NCI-H2107 (cell line): ENCODE data around the gene FBXO42.
"Not testable (repeated sequence)": the region's sequence is repeated elsewhere in the genome, so short reads cannot be mapped to it uniquely, and the experiment has no call there.

Source experiments
- DNase-seq: peaks from one replicate; lab custom pipeline; 2025; lab: John Stamatoyannopoulos, UW

FBXO42 gene

DNA sequence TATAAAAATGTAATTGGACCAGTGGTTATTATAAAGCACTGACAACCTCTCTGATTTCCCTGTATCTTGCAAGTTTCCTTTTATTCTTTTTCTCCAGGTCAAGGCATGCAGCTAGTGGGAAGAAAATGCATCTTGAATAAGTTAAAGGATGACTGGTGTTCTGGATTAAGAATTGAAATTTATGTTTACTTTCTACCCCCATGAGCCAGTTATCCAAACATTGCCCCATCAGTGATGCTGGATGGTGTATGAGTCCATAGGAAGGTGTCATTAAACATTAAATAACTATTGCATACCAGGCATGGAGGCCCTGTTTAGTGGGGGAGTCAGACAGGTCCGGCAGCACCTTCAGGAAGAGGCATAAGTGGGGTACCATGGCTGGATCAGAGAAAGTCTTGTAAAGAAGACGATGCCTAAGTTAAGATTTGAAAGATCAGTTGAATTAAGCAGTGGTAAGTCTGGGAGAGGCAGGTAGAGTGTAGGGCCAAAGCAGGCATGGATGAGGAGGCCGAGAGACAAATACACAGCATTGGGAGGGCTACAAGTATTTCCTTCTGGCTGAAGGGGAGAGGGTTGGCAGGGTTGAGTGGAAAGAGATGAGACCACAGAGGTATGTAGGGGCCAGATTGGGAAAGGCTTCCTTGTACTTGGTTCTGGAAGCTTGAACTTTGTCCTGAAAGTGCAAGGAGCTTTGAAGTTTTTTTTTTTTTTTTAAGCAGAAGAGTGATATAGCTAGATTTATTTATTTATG is 20.4 kb upstream of the FBXO42 start:
- DNase-seq: no peak

DNA sequence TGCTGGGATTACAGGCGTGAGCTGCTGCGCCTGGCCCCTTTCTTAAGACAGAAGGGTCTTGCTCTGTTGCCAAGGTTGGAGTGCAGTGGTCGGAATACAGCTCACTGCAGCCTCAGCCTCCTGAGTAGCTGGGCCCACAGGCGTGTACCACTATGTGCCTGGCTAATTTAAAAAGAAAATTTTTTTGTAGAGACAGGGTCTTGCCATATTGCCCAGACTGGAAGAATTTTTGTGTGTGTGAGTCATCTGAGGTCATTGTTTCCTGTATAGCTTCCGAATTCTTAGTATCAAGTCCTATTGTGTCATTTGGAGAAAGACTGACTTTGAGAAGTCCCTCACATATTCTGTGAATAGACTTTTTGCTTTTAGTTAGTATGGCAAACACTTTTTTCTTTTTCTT is 19.4 kb upstream of the FBXO42 start:
- no peak for DNase-seq

DNA sequence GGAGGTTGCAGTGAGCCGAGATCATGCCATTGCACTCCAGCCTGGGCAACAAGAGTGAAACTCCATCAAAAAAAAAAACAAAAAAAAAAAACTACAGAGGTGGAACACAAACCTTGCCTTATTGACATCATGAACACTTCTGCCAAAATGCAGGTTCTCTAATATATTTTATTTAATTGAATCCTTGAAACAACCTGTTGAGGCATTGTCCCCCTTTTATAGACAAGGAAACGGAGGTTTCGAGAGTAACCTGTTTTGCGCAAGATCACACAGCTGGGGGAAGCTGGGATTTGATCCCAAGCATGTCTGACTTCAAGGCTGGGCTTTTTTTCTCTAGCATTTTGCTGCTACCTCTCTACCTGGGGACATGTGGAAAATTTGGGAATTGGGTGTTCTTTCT is 17.5 kb upstream of the FBXO42 start:
- DNase-seq: no peak

DNA sequence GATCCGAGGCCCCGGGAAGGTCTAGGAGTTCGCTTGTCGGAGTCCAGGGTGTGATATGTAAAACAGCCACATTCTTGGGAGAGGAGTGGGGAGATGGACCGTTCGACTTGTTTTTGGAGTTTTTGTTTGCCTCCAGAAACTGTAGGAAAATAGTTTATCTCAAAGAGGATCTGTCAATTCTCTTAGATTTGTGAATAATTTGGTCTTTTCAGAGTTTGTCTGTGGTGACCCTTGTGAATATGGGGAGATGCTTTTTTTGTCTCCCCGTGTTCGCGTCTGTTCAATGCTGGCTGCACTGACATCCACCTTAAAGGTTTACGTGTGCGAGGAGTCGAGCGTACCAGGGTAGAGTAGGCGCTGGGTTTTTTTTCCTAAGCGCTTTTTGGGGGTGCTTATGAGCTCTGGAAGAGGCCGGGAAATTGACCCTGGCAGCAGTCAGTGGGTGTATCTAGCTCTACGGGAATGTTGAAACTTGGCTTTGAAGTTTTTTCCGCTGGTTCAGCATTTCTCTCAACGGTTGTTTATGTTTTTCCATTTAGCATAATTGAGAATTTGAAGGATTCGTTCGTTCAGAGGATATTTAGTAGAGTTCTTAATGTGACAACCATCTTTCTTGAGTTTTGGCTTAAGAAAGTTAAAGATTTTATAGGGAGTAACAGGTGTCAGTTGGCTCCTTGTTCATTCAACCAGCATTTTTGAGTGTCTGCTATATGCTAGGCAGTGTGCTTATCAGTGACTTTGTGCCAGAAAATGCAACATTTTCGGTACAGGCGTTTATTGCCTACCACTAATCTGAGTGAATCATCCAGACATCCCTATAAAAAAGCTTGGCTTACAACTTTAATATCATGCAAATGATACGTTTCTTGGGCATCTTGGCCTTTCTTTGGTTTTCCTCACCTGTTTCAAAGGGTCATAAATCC is 15.9 kb upstream of the FBXO42 start:
- DNase-seq: no peak

DNA sequence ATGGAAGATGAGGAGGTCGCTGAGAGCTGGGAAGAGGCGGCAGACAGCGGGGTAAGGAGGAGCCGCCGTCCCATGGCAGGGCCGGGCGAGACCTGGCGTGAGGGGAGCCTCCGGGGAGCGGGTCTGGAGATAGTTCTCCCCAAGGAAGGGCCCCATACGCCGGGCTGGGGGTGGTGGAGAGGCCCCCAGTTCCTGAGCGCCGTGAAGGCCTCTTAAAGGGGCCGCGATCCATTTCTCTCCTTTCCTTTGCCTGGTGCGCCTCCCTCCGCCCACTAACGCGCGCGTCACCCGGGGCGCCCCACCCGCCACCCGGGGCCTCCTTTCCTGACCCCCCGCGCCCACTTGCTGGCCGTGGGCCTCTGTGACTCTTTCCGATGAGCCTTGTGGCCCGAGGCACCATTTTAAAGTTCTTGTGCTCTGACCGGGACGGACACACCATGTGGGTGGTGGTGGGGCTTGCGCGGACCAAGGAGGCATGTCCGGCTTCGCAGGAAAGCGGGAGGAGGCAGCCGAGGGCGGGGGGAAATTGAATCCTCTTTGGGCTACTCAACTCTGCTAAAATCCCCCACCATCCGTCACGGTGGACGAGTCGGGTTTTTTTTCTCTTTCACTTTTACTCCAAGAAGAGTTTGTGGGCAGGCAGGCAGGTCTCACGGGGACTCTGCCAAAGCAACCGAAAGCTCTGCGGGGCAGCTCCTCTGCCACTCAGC is 15.1 kb upstream of the FBXO42 start:
- no peak for DNase-seq

DNA sequence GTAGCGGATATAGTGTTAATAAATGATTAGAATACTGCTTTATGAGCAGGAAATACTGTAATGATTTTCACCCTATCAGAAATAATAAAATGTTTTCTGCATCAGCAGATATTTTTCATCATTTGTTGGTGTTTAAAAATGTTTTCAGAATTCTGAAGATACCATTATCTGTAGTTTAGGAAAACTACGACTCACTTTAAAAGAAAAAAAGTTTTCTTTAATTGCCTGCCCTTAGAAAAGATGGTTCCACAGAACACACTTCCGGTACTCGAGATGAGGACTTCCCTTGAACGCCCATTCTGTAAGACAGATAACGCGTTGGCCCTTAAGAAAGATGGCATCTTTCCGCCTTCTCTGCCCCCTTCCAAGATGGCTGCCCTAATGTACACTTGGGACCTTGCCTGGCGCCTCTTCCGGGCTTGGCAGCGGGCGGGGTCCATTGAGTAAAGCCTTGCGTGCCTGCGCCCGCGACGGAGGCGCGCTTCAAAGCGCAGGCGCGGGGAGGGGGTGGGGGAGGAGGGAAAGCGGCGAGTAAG is 14.5 kb upstream of the FBXO42 start, which contains the start of gene SZRD1:
Gene SZRD1, plus strand, starts transcription at position 521 of the 536 bp plus-strand sequence. CDS start 16 bp downstream, outside the sequence.
- peak; percentile 98 for DNase-seq

DNA sequence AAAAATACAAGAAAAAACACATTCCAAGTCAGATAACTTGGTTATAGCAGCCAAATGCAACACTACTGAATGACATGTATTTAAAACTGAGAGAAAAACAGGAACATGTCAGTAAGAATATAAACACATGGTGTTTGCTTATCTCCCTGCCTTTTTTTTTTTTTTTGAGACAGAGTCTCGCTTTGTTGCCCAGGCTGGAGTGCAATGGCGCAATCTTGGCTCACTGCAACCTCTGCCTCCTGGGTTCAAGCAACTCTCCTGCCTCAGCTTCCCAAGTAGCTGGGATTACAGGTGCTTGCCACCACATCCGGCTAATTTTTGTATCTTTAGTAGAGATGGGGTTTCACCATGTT is 12.8 kb upstream of the FBXO42 start:
- not testable (repeated sequence) for DNase-seq

DNA sequence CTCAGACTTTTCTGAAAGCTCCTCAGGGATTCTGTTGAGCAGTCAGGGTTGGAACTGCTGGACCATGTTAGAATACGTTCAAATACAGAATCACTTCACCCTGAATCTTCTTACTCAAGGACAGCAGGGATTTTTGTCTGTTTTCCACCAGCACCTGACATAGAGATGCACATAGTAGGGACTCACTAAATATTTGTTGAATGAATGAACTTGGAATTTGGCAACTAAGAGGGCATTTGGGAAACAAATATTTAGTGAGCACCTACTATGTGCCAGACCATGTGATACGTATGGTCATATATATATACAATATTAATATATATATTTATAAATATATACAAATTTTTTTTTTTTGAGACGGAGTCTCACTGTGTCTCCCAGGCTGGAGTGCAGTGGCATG is 4.6 kb upstream of the FBXO42 start:
- no peak for DNase-seq

DNA sequence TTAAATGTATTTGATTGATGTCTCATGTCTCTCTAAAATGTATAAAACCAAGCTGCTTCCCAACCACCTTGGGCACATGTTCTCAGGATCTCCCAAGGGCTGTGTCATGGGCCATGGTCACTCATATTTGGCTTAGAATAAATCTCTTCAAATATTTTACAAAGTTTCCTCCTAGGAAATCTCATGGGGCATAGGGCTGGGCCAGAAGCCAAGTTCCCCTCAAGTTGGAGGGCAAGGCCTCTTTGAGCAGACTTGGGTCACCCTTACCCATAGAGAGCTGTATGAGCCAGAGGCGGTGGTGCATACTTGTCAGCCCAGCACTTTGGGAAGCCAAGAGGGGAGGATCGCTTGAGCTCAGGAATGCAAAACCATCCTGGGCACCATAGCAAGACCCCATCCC is 2.3 kb upstream of the FBXO42 start:
- DNase-seq: no peak

DNA sequence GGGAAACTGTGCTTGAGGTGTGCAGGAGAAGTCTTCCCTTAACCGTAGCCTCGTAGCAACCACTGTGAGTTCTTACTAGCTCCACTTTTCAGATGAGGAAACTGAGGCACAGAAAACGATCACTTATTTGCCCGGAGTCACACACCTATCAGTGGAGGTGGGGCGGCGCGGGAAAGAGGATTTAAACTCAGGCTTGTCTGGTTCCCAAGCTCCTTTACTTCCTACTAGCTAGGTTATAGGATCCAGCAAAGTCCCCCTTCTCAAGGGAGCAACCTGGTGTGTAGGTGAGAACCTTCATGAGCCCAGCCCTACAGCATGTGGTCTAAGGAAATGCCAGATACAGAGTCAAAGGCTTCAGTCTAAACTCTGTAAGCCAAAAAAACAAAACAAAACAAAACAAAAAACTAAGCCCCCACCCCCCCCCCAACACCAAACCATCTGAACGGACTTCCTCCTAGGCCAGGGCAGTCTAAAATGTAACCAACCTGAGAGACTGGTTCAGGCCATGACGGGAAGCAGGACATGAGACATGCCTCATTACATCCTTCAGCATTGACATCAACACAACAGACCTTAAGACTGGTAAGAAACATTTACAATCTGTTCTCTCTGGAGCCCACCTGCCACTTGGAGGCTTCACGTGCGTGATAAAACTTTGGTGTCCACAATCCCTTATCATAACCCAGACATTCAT is 709 bp upstream of the FBXO42 start:
- no peak for DNase-seq

DNA sequence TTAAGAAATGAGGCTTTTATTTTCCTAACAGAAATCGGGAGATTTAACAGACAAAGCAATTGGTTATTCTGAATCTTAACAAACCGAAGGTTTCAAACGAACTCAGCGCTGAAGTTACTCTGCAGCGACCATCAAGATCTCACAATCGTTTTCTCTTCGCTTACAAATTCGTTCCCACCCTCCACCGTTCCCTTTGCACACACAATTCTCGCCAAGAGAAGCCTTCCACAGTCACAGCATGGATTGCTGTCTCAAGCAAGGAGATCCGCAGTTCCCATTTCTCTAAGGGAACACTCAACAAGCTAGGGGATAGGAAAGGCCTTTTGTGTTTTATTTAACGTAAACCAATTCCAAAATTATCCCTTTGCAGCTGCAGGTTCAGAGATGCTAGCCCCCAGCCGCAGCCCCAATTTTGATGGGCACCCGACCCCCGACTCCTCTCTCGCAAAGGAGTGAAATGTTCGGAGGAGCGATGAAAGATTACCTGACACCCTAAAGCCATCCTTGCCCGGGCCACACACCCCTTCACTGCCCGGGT is 755 bp downstream of the FBXO42 start:
- DNase-seq: no peak

DNA sequence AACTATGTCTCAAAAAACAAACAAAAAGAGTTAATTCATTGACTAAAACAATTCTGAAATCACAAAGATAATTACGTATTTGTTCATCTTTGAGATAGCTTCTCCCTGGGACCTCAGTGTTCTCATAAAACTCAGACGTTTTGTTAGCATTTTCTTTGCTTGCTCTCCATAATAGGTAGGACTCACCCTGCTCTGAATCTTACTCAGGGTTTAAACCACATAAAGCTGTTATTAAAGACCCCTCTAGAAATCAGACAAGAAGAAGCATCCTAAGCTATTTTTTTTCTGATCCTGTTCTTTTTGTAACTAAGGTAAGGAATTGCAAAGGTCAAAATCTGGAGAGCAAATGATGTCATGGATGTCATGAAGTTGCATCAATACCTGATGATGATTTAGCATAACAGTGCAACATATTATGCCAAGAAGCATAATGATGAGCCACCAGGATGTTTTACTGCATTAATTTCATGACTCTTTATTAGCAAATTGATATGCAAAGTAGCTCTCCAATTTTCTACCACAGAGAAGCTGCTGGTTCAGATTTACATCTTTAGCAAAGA is 2.4 kb downstream of the FBXO42 start:
- no peak for DNase-seq

DNA sequence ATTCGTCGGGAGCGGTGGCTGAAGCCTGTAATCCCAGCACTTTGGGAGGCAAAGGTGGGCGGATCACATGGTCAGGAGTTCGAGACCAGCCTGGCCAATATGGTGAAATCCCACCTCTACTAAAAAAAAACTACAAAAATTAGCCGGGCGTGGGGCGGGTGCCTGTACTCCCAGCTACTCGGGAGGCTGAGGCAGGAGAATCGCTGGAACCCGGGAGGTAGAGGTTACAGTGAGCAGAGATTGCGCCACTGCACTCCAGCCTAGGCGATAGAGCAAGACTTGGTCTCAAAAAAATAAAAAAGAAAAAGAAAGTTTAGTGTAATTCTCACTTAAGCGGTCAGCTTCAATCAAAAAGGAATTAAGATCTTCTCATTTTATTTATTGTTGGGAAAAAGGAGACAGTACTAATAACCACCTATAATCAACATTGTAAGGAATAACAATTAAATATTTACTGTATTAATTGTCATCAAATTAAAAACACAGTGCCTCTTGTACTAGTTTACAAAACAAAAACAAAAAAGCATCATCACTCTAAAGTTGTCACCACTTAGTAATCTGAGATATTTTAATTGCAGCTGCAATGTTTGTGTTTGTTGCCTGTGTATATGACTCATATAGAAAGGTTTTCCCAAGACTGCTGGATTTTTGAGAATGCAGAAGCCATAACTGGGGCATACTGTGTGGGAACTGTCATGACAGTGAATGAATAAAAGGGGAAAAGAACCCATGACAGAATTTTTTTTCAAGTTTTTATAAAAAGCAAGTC is 3.7 kb downstream of the FBXO42 start:
- DNase-seq: no peak

DNA sequence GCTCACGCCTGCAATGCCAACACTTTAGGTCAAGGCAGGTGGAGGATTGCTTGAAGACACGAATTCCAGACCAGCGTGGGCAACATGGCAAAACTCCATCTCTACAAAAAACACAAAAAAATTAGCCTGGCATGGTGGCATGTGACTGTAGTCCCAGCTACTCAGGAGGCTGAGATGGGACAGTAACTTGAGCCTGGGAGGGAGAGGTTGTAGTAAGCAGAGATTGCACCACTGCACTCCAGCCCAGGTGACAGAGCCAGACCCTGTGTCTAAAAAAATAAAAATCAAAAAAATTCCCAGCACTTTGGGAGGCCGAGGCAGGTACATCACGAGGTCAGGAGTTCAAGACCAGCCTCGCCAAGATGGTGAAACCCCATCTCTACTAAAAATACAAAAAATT is 9.0 kb downstream of the FBXO42 start:
- not testable (repeated sequence) for DNase-seq

DNA sequence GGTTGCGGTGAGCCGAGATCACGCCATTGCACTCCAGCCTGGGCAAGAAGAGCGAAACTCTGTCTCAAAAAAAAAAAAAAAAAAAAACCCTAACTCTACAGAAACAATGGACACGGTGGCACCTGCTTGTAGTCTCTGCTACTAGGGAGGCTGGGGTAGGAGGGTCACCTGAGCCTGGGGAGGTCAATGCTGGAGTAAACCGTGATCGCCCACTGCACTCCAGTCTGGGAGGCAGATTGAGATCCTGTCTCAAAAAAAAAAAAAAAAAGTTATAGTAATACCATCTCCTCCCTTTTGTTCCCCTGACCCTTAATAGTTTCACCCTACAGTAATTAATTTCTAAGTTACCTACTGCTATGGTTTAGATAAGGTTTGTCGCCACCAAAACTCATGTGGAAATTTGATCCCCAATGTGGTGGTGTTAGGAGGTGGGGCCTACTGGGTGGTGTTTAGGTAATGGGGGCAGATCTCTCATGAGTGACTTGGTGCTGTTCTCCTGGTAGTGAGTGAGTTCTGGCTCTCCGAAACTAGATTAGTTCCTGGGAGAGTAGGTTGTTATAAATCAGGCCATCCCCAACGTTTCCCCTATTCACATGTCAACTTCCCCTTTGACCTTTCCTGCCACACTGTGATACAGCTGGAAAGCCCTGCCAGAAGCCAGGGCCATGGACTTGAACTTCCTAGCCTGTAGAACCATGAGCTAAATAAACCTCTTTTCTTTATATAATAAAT is 9.8 kb downstream of the FBXO42 start:
- DNase-seq: no peak

DNA sequence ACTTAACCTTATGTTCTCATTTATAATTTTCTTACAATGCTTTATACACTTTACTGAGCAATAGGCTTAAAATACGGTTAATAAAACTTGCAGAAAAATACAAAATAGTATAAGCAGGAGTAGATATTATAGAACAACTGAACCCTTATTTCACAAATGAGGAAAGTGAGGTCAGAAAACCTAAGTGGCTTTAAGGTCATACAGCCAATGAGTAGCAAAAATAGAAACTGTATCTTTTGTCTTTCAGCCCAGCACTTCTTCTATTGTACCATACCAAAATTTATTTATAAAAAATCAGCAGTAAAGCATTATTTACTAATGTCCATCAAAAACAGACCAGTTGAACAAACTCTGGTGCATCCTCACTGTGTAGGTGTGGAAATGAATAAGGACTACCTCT is 11.6 kb downstream of the FBXO42 start:
- DNase-seq: no peak

DNA sequence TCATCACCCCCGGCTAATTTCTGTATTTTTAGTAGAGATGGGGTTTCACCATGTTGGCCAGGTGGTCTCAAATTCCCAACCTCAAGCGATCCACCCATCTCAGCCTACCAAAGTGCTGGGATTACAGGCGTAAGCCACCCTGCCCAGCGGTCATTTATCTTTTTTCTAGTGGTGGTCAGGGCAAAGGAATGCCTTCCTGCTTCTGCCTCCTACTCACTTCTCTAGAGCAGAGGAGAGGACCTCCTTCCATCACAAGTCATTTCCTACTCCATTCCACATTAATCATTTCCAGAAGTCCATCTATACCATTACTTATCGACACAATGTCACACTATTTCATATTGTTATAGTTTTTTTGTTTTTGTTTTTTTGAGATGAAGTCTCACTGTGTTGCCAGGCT is 13.3 kb downstream of the FBXO42 start:
- DNase-seq: no peak

DNA sequence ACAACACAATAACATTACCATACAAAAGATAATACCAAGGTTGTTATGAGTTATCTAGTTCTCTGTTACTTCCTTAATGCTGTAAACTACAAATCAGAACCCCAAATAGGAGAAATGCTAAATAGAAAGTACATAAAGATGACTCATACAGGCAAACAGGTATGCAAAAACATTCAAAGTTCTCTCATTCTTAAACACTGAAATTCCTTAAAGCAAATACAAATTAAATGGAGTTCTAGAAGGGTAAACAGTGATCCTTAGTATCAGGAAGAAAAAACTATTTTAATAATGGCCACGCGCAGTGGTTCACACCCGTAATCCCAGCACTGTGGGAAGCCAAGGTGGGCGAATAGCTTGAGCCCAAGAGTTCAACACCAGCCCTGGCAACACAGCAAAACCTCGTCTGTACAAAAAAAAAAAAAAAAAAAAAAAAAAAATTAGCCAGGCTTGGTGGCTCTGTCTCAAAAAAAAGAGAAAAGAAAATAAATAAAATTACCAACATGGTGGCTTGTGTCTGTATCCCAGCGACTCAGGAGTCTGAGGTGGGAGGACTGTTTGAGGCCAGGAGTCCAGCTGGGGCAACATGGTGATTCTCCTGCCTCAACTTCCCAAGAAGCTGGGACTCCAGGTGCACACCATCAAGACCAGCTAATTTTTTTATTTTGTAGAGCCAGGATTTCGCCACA is 17.5 kb downstream of the FBXO42 start:
- DNase-seq: no peak

DNA sequence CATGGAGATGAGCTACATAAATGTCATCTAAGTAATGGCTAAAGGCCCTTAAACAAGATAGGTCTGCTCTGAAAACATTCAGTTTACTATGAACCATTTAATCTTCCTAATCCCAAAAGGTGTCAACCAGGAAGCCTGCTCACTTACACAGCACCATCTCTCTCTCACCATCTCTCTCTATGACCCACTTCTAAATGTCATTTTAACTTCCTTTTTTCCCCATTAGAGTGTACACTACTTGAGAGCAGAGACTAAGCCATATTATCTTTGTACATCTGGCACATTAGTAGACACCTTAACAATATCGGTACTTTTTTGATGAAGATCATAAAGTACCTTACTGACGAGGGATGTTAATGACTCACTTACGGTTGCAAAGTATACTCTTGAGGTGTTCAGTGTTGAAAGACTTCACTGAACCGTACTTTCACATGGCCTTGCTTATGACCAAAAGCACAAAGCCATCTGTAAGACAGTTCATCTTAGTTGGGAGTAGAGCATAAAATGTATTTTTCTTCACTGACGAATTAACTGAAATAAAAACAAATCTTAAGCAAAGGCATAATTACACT is 25.4 kb downstream of the FBXO42 start:
- no peak for DNase-seq
